T-helper 9 cell (primary cell): Measurements from ENCODE around the gene KCNH4.

Experiments used
- DNase-seq: peaks from one replicate; pipeline ENCODE4 v3.0.0-alpha.2; 2020

The KCNH4 gene

GRCh38 chr17:42116705-42117396 lies 64.1 kb downstream of the KCNH4 start:
- peak; percentile 76 for DNase-seq

- DNase-seq: no peak
Observed at GRCh38 chr17:42114118-42114517, 66.8 kb downstream of the KCNH4 start.

- DNase-seq: no peak
Observed at GRCh38 chr17:42113293-42114069, 67.5 kb downstream of the KCNH4 start.

GRCh38 chr17:42112552-42113176 lies 68.3 kb downstream of the KCNH4 start, which contains the start of gene DHX58:
Gene DHX58 (minus strand): TSS chr17:42112714. CDS start chr17:42111892, 822 bp downstream.
- DNase-seq: peak; percentile 58

- no peak for DNase-seq
Observed at GRCh38 chr17:42111871-42112551, 68.9 kb downstream of the KCNH4 start.

GRCh38 chr17:42111265-42111636 lies 69.7 kb downstream of the KCNH4 start:
- no peak for DNase-seq

GRCh38 chr17:42110301-42111264 lies 70.4 kb downstream of the KCNH4 start:
- no peak for DNase-seq

GRCh38 chr17:42109086-42109485 lies 71.9 kb downstream of the KCNH4 start:
- no peak for DNase-seq

GRCh38 chr17:42107597-42108576 lies 73.1 kb downstream of the KCNH4 start:
- DNase-seq: peak; percentile 88

- no peak for DNase-seq
Observed at GRCh38 chr17:42107124-42107523, 73.8 kb downstream of the KCNH4 start.
